GM10248 (cell line): ENCODE data around the gene ARAP2.
A peak's percentile ranks its signal among the peaks of the same experiment; 100 is the strongest.

Experiments
- CTCF ChIA-PET: fragments of 300-600 bp; sonication (Branson Sonifier 250); formaldehyde crosslinking; extraction: SDS; loops from one replicate; lab custom pipeline; 2021; ENCODE audit warnings: antibody characterized with exemption; lab: Yijun Ruan, JAX
- POLR2A ChIA-PET: fragments of 350-650 bp; sonication (Branson Sonifier 250); formaldehyde crosslinking; extraction: SDS; loops from one replicate; lab custom pipeline; 2020; ENCODE audit warnings: antibody characterized with exemption; lab: Yijun Ruan, JAX
- DNase-seq: peaks from one replicate; pipeline ENCODE4 v3.0.0; 2012; ENCODE audit errors: extremely low spot score
- TF ChIP-seq, protein P1 (sequence below): IDR thresholded peaks from 2 replicates; pipeline ENCODE4 v1.5.1; 2012; ENCODE audit warnings: mild to moderate bottlenecking, low read depth; ENCODE audit errors: extremely low read depth, missing control alignments, control extremely low read depth

Gene ARAP2, protein sequence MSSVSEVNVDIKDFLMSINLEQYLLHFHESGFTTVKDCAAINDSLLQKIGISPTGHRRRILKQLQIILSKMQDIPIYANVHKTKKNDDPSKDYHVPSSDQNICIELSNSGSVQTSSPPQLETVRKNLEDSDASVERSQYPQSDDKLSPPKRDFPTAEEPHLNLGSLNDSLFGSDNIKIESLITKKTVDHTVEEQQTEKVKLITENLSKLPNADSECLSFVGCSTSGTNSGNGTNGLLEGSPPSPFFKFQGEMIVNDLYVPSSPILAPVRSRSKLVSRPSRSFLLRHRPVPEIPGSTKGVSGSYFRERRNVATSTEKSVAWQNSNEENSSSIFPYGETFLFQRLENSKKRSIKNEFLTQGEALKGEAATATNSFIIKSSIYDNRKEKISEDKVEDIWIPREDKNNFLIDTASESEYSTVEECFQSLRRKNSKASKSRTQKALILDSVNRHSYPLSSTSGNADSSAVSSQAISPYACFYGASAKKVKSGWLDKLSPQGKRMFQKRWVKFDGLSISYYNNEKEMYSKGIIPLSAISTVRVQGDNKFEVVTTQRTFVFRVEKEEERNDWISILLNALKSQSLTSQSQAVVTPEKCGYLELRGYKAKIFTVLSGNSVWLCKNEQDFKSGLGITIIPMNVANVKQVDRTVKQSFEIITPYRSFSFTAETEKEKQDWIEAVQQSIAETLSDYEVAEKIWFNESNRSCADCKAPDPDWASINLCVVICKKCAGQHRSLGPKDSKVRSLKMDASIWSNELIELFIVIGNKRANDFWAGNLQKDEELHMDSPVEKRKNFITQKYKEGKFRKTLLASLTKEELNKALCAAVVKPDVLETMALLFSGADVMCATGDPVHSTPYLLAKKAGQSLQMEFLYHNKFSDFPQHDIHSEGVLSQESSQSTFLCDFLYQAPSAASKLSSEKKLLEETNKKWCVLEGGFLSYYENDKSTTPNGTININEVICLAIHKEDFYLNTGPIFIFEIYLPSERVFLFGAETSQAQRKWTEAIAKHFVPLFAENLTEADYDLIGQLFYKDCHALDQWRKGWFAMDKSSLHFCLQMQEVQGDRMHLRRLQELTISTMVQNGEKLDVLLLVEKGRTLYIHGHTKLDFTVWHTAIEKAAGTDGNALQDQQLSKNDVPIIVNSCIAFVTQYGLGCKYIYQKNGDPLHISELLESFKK (N-terminal part only)

DNA sequence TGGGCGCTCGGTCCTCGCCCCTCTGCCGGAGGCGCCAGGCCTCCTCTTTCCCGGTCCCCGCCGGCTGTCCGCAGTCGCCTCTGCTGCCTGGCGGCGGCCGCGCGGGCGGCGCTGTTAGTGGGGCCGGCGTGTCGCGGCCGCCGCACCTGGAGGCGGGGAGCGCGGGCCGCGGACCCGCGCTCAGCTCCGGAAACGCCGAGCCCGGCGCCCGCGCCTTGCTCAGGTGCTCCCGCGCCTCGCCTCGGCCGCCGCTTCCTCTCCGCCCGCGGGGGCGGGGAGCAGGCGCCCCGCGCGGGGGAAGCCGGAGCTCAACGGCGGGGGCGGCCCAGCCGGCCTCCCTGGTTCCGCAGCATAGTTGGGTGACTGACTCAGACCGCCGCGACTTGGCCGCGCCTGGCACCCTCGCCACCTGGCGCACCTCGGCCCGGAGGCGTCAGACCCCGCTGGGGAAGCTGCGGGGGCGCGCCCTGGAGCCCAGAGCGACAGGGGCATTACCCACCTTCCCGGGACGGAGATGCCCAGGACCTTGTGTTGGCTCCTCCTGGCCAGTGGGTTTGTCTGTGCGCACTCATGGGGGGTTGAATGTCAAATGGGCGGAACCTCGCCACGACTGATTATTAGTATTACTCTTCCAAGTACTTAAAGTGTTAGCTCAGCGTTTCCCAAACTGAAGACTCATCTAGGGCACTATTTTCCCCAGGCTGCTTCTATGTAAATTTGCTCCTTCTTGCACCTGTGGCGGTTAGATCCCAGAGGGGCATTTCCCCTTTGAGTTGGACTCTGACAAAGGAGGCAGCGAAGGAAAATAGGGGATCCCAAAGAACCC is at the start of gene ARAP2:
ARAP2 (minus strand) TSS at position 258 of the 826 bp plus-strand sequence. CDS start 15,028 bp downstream, outside the sequence.
- TF ChIP-seq, protein P1, sequence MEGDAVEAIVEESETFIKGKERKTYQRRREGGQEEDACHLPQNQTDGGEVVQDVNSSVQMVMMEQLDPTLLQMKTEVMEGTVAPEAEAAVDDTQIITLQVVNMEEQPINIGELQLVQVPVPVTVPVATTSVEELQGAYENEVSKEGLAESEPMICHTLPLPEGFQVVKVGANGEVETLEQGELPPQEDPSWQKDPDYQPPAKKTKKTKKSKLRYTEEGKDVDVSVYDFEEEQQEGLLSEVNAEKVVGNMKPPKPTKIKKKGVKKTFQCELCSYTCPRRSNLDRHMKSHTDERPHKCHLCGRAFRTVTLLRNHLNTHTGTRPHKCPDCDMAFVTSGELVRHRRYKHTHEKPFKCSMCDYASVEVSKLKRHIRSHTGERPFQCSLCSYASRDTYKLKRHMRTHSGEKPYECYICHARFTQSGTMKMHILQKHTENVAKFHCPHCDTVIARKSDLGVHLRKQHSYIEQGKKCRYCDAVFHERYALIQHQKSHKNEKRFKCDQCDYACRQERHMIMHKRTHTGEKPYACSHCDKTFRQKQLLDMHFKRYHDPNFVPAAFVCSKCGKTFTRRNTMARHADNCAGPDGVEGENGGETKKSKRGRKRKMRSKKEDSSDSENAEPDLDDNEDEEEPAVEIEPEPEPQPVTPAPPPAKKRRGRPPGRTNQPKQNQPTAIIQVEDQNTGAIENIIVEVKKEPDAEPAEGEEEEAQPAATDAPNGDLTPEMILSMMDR: peak; percentile 18
- ChIA-PET POLR2A (interaction anchor here (0.8 to 2.2 kb wide), 2 partner anchors 10 to 36 kb away, joined by 4 to 14 read pairs; no protein-coding TSS in a partner anchor), CTCF (interaction anchor here (0.9 to 4.8 kb wide), 13 partner anchors 8 to 154 kb away, joined by 3 to 27 read pairs (median 4); no protein-coding TSS in a partner anchor)
- peak; percentile 82 for DNase-seq

DNA sequence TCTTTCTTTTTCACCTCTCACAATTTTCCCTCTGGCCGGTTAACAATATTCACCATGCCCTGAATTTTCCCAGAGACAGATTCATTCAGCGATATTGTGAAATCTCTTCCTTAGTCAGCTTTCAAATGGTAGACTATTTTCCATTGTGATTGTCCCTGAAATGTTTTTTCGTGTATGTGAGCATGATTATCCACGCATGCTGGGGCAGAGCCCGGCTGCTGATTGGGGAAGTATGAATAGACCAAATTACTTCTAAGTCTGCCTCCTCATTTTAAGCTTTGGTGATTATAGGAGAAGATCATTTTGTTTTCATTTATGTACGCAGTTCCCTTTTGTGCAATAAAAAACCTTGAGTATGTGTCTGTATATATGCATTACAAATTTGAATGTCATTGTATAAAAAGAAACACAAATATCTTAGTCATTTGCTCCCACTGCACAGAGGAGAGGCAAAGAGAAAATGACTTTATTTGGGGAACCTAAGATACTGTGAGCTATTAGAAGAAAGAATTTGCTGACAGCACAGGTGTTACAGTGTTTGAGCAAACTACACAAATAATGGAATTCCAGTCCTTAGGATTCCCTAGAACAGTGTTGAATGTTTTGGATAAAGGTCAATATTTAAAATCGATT is 48.4 kb upstream of the ARAP2 start:
- TF ChIP-seq, protein P1: no peak
- DNase-seq: no peak
- CTCF ChIA-PET: interaction anchor here (1.7 kb wide), 1 partner anchor 11 kb away, joined by 4 read pairs; no protein-coding TSS in a partner anchor
- POLR2A ChIA-PET: no interaction called here

DNA sequence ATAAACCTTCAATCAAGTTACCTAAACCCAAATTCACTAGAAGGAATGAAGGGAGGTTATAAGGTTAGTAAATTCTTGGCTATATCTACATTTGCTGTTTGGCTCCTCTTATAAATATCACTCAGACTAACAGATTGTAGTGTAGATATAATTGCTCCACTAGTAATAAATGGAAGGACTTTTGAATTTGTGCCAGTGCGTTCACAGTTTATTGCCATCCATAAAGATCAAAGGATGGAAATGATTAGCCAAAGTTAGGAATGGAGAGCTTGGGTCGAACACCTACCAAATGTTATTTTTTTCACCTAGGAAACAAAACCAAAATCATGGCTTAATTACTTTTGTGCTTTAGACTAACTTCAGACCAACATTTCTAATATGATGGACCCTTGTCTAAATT is 46.3 kb upstream of the ARAP2 start:
- ChIA-PET CTCF (interaction anchor here (0.8 to 1.4 kb wide), 3 partner anchors 10 to 38 kb away, joined by 3 read pairs; no protein-coding TSS in a partner anchor), POLR2A (no interaction called here)
- TF ChIP-seq, protein P1: no peak
- DNase-seq: no peak

DNA sequence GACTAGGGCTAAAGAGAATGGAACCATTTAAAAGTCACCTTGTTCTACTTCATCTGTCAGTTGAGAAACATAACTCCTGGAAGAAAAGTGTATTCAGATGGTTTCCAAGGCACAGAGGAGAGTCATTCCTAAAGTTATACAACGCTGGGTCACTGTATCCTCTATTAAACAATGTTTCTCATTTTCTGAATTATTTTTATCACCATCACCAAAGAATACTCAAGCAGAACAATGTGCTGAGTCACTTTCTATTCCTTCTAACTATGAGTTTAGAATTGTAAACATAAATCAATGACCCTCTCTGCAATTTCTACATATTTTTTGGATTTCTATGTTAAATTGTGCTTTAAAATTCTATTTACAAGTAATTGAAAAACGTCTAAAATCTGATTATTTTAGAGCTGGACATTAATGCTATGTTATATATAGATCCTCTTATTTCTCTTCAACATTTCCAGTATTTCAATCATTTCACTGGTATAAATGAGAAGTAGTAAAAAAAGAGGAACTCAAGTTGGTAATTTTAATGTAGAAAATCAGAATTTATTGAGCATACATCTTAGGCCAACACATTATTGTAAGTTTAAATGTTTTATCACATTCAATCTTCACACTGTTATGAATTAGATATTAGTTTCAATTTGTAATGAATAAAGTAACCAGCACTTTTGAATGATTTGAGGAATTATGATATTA is 44.6 kb upstream of the ARAP2 start:
- TF ChIP-seq, protein P1: no peak
- ChIA-PET POLR2A (no interaction called here), CTCF (interaction anchor here (1.0 to 1.5 kb wide), 4 partner anchors 9 to 111 kb away, joined by 3 read pairs; no protein-coding TSS in a partner anchor)
- DNase-seq: no peak

DNA sequence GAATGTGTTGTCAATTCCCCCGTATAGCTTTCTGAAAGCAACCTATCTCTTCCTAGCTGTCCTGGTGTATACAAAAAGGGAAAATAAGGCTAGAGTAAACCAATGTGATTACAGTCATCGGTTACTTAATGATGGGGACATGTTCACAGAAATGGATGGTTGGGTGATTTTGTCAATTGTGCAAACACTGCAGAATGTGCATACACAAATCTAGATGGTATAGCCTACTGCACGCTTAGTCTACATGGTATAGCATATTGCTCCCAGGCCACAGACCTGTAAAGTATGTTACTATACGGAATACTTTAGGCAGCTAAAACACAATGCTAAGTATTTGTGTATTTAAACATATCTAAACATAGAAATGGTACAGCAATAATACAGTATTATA is 42.2 kb upstream of the ARAP2 start:
- DNase-seq: no peak
- ChIA-PET CTCF (interaction anchor here (1.0 to 1.6 kb wide), 5 partner anchors 10 to 44 kb away, joined by 3 to 5 read pairs (median 3); no protein-coding TSS in a partner anchor), POLR2A (interaction anchor here (1.0 kb wide), 1 partner anchor 43 kb away, joined by 5 read pairs; no protein-coding TSS in a partner anchor)
- TF ChIP-seq, protein P1: no peak
